Aorta (tissue), 5 donors: ENCODE measurements around the gene ZNF672. TPM values are rescaled to one million over a fixed set of nuclear protein-coding genes. Genes with fewer than 3 reads are reported as not detected.

Source experiments
- ATAC-seq: fragments of 200-7000 bp; cut with Tn5 transposase; one replicate; pipeline ENCODE4 v1.9.1; 2022; ENCODE audit warnings: moderate library complexity; ENCODE audit not compliant: low FRiP score
- DNase-seq, 2 donors: peaks; one replicate each; pipeline ENCODE4 v3.0.0-alpha.2; 2020
- H3K27ac ChIP-seq, 2 donors: one replicate each; pipeline ENCODE4 v1.5.1; 2013; ENCODE audit warnings: low read length in 2 of 2, mild to moderate bottlenecking in 2 of 2, moderate library complexity in 2 of 2, control low read depth in 1 of 2, inconsistent platforms in 1 of 2, low read depth in 1 of 2
- H3K27me3 ChIP-seq, 2 donors: one replicate each; pipeline ENCODE4 v1.6.1; 2013; ENCODE audit warnings: control low read depth in 1 of 2, low read length in 1 of 2, mild to moderate bottlenecking in 1 of 2, moderate library complexity in 1 of 2; ENCODE audit not compliant: insufficient read depth in 2 of 2, control insufficient read depth in 1 of 2
- H3K36me3 ChIP-seq, 2 donors: one replicate each; pipeline ENCODE4 v1.6.1; 2013; ENCODE audit warnings: control low read depth in 1 of 2, low read length in 1 of 2, mild to moderate bottlenecking in 1 of 2; ENCODE audit not compliant: insufficient read depth in 2 of 2, control insufficient read depth in 1 of 2
- H3K4me1 ChIP-seq, 2 donors: one replicate each; pipeline ENCODE4 v1.6.1; 2013; ENCODE audit warnings: low read length in 2 of 2, control low read depth in 1 of 2, mild to moderate bottlenecking in 1 of 2, moderate library complexity in 1 of 2; ENCODE audit not compliant: insufficient read depth in 2 of 2, control insufficient read depth in 1 of 2
- H3K4me3 ChIP-seq, 2 donors: one replicate each; pipeline ENCODE4 v1.5.1; 2013; ENCODE audit warnings: low read length in 2 of 2, control low read depth in 1 of 2, mild to moderate bottlenecking in 1 of 2
- H3K9me3 ChIP-seq: one replicate; pipeline ENCODE4 v1.6.1; 2013; ENCODE audit warnings: mild to moderate bottlenecking, low read length; ENCODE audit not compliant: control insufficient read depth
- WGBS, 2 donors: extraction: QIAGEN DNeasy Blood & Tissue Kit; methylation state at CpG; one replicate each; pipeline ENCODE4 v1.1.7; 2013; 5-methylcytosine and 5-hydroxymethylcytosine counted together
- intact Hi-C, 2 donors: fragments of 100-400 bp; cut with DNase I; formaldehyde crosslinking; loops; one replicate each; pipeline versions ENCODE4 v1.14.2 to v1.15.0; 2022
- polyA plus RNA-seq, 2 donors: library from polyadenylated mRNA; stranded (reverse); fragments of 200-250 nt; gene quantifications; one replicate each; pipeline ENCODE4 v1.2.3, GENCODE V29; 2013
- total RNA-seq, 2 donors: library from RNA; stranded (reverse); fragmentation: NEBNext Ultra II Directional; extraction: Animal tissue kit (Norgen Biotek cat#: 25700); gene quantifications; one replicate each; pipeline ENCODE4 v1.2.1, GENCODE V29; 2021
- donor health status: healthy with polysubstance abuse.
- donor health status: Bipolar disorder and iron deficiency.
- donor health status: DM: no; HTN: no; CAD: no.
- donor health status: DM: no; HTN: no; CAD: no.
- donor health status: DM: yes; HTN: yes; CAD: no.

The ZNF672 gene
- total and polyA plus RNA-seq, 4 donors: 5.1 to 30.5 (median 14.9) TPM

GRCh38 chr1:248852481-248853405 is 14.7 kb downstream of the ZNF672 start:
- peaks cover 0 to 2% of the 10 kb centered on the region in 2 donors for H3K4me1 ChIP-seq
- 55 to 59% methylated on average over 7 of the region's 7 CpGs for WGBS, 2 donors
- no peak for DNase-seq
- H3K36me3 ChIP-seq: peaks cover 0 to 4% of the 10 kb centered on the region in 2 donors
- no peaks in the 10 kb centered on the region for H3K9me3 ChIP-seq
- intact Hi-C loops: no loop called here
- no peaks in the 10 kb centered on the region for H3K27me3 ChIP-seq
- H3K27ac ChIP-seq: no peak overlapping the region
- H3K4me3 ChIP-seq: no peak overlapping the region
- no peak for ATAC-seq

DNA sequence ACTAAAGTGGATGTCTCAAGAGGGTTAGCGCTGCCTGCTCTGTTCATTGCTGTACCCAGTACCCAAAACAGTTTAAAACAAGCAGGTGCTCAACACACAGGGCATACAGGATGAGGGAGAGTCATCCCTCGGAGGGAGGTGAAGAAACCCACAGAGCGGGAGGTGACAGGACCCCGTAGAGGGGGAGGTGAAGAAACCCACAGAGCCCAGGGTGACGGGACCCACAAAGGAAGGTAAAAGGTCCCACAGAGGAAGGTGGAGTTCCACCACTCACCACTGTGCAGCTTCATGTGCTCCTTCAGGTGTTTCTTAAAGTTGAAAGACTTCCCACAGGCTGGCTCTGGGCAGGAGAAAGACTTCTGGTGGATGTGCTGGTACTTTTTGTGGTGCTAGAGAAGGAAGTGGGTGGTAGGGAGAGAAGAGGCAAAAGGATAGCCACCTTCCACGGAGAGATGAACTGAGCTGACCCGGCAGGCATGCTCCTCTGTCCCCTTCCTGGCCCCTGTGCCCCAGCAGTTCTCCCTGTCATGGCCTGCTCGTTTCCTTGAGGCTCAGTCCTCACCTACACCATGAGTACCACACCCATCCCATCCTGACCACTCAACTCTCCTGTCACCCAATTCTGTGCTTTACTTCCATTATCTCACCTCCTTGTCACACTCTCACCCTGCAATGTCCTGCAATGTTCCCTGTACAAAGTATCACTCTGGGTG is 15.8 kb downstream of the ZNF672 start:
- H3K36me3 ChIP-seq: no peaks in the 10 kb centered on the region
- no peak overlapping the region for H3K27ac ChIP-seq
- H3K4me1 ChIP-seq: peaks cover 0 to 3% of the 10 kb centered on the region in 2 donors
- no peaks in the 10 kb centered on the region for H3K27me3 ChIP-seq
- WGBS, 2 donors: 90 to 91% methylated on average over 8 of the region's 8 CpGs
- DNase-seq (no peak), ATAC-seq (no peak)
- H3K4me3 ChIP-seq: no peak overlapping the region
- intact Hi-C loops: no loop called here
- H3K9me3 ChIP-seq: no peaks in the 10 kb centered on the region

DNA sequence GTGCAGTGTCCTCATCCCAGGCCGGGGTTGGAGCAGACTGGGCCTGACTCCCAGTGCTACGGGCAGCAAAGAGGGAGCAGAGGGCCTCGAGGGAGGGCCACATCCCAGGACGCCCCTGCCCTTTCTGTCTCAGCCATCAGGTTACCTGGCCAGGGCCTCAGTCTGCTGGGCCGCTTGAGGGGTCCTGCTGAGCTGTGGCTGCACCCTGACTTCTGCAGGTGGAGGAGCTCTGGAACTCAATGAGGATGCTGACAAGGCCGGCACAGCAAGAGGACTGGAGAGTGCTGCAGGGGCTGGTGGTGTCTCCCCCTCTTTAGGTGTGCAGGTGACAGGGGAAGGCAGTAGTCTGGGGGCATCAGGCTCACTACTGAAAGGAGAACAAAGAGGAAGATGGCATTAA is 17.6 kb downstream of the ZNF672 start:
- no peak for DNase-seq
- no peaks in the 10 kb centered on the region for H3K9me3 ChIP-seq
- no peak overlapping the region for H3K27ac ChIP-seq
- ATAC-seq: no peak
- H3K4me1 ChIP-seq: peaks cover 0 to 3% of the 10 kb centered on the region in 2 donors
- H3K4me3 ChIP-seq: no peak overlapping the region
- H3K36me3 ChIP-seq: no peaks in the 10 kb centered on the region
- 88 to 90% methylated on average over 6 of the region's 6 CpGs for WGBS, 2 donors
- intact Hi-C loops: no loop called here
- H3K27me3 ChIP-seq: no peaks in the 10 kb centered on the region

GRCh38 chr1:248856176-248856575 is 18.2 kb downstream of the ZNF672 start:
- DNase-seq (no peak), ATAC-seq (no peak)
- no peaks in the 10 kb centered on the region for H3K9me3 ChIP-seq
- H3K27me3 ChIP-seq: no peaks in the 10 kb centered on the region
- no peak overlapping the region for H3K4me3 ChIP-seq
- intact Hi-C loops: no loop called here
- no peak overlapping the region for H3K27ac ChIP-seq
- no peaks in the 10 kb centered on the region for H3K36me3 ChIP-seq
- peaks cover 0 to 3% of the 10 kb centered on the region in 2 donors for H3K4me1 ChIP-seq
- whole genome bisulfite sequencing, 2 donors: 92 to 94% methylated on average over 1 of the region's 1 CpG

GRCh38 chr1:248857201-248857600 is 19.2 kb downstream of the ZNF672 start:
- no peak overlapping the region for H3K4me3 ChIP-seq
- peaks cover 0 to 3% of the 10 kb centered on the region in 2 donors for H3K4me1 ChIP-seq
- intact Hi-C loops: no loop called here

DNA sequence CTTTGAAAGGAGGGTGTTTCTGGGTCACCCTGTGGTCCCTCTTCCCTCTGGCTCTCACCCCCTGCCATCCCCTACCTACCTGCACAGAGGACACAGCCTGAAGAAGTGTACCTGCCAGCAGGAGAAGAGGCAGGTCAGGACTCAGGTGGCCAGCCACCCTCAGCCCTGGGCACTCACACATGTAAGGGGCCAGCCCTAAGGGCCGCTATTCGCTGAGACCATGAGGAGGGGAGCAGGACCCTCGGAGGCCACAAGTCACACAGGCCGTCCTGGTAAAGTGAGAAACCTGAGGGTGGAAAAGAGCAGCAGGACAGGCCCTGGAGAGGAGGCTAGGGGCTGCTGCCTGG is 19.7 kb downstream of the ZNF672 start:
- no peaks in the 10 kb centered on the region for H3K27me3 ChIP-seq
- peak overlapping the region in 1 of 2 donors; percentile 39 for H3K4me3 ChIP-seq
- no peak overlapping the region for H3K27ac ChIP-seq
- no peaks in the 10 kb centered on the region for H3K36me3 ChIP-seq
- ATAC-seq (no peak), DNase-seq (no peak)
- peaks cover 0 to 3% of the 10 kb centered on the region in 2 donors for H3K4me1 ChIP-seq
- WGBS, 2 donors: 22 to 25% methylated on average over 4 of the region's 4 CpGs
- no peaks in the 10 kb centered on the region for H3K9me3 ChIP-seq
- intact Hi-C loops: loop anchor here (1.0 to 2.0 kb wide), 2 partner anchors 18 to 49 kb away; partner anchors contain the start of gene PGBD2 (in 1 of the 2)

More at GRCh38 chr1:248857201-248857600, 19.2 kb downstream of the ZNF672 start:
- no peaks in the 10 kb centered on the region for H3K36me3 ChIP-seq
- no peaks in the 10 kb centered on the region for H3K27me3 ChIP-seq
- ATAC-seq: no peak
- no peak for DNase-seq
- H3K27ac ChIP-seq: no peak overlapping the region
- WGBS, 2 donors: 89 to 91% methylated on average over 7 of the region's 7 CpGs
- no peaks in the 10 kb centered on the region for H3K9me3 ChIP-seq

GRCh38 chr1:248858096-248858890 is 20.3 kb downstream of the ZNF672 start:
- intact Hi-C loops: loop anchor here (1.0 to 2.0 kb wide), 2 partner anchors 19 to 49 kb away; partner anchors contain the start of gene PGBD2 (in 1 of the 2)
- Histone ChIP-seq H3K36me3 (no peaks in the 10 kb centered on the region), H3K27me3 (no peaks in the 10 kb centered on the region), H3K9me3 (no peaks in the 10 kb centered on the region), H3K4me1 (peaks cover 0 to 3% of the 10 kb centered on the region in 2 donors), H3K4me3 (peak overlapping the region; percentile 39 to 59), H3K27ac (peak overlapping the region in 1 of 2 donors; percentile 9)
- WGBS, 2 donors: 1% methylated on average over 45 of the region's 45 CpGs
- DNase-seq (peak; percentile 84 to 88), ATAC-seq (peak; percentile 77)
